Esophagus squamous epithelium (tissue), 4 donors: ENCODE data around the gene BRD1.
"Not testable (repeated sequence)": the region's sequence is repeated elsewhere in the genome, so short reads cannot be mapped to it uniquely, and the experiment has no call there.

Source experiments
- POLR2A ChIP-seq, 4 donors: fragments of 450-650 bp; IDR thresholded peaks; one replicate each; pipeline ENCODE4 v1.6.1; 2017; ENCODE audit warnings: antibody characterized with exemption in 4 of 4, mild to moderate bottlenecking in 4 of 4, moderate library complexity in 3 of 4
- TF ChIP-seq, protein P1 (sequence below), 6 experiments: fragments of 450-650 bp in 4 of 6; fragments of 200-600 bp in 2 of 6; sonication (generic) in 2 of 6; IDR thresholded peaks; one replicate each; pipeline ENCODE4 v1.5.1; 2016 to 2019; ENCODE audit warnings: antibody characterized with exemption in 6 of 6, mild to moderate bottlenecking in 4 of 6, moderate library complexity in 4 of 6

DNA sequence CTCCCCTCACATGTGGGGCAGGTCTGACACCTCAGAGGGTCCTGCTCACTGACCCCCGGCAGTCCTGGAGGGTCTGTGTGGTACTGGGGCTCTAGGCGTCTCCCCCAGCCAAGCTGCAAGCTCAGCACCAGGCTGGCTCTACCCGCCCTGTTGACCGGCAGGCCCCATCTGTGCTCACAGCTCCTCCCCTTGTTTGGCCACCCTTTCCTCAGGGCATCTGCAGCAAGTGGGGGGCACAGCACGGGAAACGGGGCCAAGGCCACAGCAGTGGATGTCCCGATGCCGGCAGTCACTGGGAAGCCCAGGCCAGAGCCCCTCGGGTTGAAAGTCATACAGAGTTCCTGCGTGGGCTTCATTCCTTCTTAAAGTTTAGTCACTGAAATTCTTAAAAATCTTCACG is 5.9 kb downstream of the BRD1 start:
- not testable (repeated sequence) for TF ChIP-seq POLR2A (IDR thresholded peaks at IDR 0.05)
- TF ChIP-seq, protein P1, sequence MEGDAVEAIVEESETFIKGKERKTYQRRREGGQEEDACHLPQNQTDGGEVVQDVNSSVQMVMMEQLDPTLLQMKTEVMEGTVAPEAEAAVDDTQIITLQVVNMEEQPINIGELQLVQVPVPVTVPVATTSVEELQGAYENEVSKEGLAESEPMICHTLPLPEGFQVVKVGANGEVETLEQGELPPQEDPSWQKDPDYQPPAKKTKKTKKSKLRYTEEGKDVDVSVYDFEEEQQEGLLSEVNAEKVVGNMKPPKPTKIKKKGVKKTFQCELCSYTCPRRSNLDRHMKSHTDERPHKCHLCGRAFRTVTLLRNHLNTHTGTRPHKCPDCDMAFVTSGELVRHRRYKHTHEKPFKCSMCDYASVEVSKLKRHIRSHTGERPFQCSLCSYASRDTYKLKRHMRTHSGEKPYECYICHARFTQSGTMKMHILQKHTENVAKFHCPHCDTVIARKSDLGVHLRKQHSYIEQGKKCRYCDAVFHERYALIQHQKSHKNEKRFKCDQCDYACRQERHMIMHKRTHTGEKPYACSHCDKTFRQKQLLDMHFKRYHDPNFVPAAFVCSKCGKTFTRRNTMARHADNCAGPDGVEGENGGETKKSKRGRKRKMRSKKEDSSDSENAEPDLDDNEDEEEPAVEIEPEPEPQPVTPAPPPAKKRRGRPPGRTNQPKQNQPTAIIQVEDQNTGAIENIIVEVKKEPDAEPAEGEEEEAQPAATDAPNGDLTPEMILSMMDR (IDR thresholded peaks at IDR 0.05), result not testable (repeated sequence)
